D721Med (cell line): Measurements from ENCODE around the gene PPP2R5C.
A peak's percentile ranks its signal among the peaks of the same experiment; 100 is the strongest.

Source experiments
- DNase-seq: peaks from one replicate; pipeline ENCODE4 v3.0.0; 2011; ENCODE audit warnings: low spot score; ENCODE audit not compliant: insufficient read length
- FAIRE-seq: peaks from 2 replicates; lab custom pipeline; 2011; peaks lifted over from hg19 to GRCh38; lab: Jason Lieb, UNC
- TF ChIP-seq, protein P1 (sequence below): IDR thresholded peaks from 2 replicates; pipeline ENCODE4 v1.5.1; 2012; ENCODE audit warnings: mild to moderate bottlenecking, control low read depth; ENCODE audit not compliant: insufficient read depth; ENCODE audit errors: missing control alignments

Gene PPP2R5C

DNA sequence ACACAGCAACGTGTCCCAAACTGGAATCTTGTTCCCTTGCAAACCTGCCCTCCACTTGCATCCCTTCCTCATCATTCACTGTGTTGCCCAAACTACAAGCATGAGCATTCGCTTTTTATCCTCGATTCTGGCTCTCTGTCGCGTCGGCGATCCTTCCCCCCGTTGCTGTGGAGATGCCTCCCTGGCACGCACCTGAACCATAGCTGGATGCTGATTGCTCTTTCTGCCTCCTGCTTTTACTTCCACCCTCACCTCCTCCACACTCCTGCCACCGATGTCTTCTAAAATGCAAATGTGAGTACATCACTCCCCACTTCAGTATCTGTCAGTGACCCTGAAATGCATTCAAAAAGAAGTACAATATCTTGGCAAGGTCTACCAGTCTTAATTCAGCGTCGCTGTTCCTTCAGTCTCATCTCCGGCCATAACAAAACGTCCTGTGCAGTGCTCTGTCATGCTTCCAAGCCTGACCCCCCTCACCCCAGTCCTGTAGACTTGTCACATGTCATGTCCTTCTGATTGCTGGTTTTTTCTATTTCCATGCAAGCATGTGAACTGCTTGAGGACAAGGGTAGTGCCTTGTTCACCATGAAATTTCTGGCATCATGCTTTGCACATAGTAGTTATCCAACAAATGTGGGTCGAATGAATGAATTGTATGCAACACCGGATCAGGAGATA lies 2.5 kb upstream of the PPP2R5C start:
- DNase-seq: no peak
- TF ChIP-seq, protein P1, sequence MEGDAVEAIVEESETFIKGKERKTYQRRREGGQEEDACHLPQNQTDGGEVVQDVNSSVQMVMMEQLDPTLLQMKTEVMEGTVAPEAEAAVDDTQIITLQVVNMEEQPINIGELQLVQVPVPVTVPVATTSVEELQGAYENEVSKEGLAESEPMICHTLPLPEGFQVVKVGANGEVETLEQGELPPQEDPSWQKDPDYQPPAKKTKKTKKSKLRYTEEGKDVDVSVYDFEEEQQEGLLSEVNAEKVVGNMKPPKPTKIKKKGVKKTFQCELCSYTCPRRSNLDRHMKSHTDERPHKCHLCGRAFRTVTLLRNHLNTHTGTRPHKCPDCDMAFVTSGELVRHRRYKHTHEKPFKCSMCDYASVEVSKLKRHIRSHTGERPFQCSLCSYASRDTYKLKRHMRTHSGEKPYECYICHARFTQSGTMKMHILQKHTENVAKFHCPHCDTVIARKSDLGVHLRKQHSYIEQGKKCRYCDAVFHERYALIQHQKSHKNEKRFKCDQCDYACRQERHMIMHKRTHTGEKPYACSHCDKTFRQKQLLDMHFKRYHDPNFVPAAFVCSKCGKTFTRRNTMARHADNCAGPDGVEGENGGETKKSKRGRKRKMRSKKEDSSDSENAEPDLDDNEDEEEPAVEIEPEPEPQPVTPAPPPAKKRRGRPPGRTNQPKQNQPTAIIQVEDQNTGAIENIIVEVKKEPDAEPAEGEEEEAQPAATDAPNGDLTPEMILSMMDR: no peak
- no peak for FAIRE-seq

DNA sequence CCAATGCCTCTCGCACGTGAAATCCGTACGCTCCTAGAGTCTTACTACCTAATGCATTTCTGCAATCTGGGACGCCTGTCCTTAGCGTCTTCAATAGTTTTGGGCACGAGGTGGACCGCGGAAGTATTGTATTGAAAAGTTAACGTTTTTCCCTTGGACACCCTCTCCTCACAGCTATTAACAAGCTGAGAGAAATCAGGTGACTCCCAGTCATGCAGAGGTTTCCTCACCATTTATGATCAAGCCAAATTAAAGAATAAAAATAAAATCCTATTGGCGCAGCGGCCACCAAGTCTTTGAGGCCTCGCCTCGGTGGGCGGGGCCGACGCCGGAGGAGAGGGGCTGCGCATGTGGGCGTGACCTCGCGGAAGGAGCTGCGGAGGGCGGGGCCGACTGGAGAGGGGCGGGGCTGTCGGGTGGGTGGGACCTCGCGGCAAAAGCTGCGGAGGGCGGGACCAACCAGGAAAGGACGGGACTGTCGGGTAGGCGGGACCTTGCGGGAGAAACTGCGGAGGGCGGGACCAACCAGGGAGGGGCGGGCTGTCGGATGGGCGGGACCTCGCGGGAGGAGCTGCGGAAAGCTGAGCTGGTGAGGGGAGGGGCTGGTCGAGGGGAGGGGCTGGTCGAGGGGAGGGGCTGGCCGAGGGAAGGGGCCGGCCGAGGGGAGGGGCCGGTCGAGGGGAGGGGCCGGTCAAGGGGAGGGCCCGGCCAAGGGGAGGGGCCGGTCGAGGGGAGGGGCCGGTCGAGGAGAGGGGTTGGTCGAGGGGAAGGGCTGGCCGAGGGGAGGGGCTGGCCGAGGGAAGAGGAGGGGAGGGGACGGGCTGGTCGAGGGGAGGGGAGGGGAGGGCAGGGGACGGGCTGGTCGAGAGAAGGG lies 1.1 kb upstream of the PPP2R5C start:
- no peak for FAIRE-seq
- TF ChIP-seq, protein P1: no peak
- DNase-seq: peak; percentile 82

DNA sequence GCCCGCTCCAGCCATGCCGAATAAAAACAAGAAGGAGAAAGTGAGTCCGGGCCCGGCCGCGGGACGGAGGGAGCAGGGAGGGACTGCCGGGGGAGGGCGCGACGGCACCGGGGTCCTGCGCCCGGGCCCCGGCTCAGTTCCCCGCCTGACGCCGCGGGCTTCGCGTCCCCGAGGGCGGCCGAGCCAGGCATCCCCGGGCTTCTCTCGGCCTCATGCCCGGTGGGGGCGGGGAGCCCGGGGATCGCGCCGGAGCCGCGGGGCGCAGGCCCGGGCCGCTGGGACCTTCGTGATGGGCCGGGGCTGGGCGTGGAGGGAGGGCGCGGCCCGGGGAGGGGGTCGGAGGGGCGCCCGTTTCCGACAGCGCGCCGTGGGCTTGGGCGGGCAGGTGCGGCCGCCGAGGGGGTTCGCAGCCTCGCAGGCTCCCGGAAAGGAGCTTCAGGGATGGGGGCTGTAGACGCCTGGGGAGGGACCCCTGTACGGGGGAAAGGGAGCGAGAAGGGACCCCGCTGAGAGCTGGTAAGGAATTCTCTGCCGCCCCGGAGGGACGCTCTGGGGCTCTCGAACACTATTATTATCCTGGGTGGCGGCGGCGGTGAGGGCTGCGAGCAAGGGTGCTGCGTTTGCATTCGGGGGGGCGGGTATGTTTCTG lies 496 bp downstream of the PPP2R5C start:
- DNase-seq (no peak), FAIRE-seq (no peak)
- TF ChIP-seq, protein P1: no peak

DNA sequence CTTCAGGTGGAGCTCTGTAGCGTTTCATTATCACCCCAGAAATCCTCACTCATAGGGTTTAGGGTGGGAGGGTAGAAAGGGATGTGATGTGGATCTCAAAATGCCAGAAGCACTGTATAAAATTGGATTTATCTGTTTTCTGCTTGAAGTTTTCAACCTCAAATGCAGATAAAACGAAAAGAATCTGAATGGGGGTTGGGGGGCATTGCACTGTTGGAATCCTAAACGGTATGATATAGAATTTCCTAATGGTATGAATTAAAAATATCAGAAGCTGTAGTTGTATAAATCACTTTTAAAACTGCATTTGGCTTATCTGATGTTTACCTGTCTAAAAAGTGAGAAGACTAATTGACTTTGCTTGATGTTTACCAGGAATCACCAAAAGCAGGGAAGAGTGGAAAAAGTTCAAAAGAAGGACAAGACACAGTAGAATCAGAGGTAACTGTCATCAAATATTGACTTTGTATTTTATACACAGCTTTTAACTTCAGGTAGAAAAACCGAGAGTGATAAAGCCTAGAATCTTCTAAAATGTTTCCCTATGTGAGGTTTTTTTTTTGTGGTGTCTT lies 1.1 kb downstream of the PPP2R5C start:
- TF ChIP-seq, protein P1: no peak
- DNase-seq: no peak
- no peak for FAIRE-seq

DNA sequence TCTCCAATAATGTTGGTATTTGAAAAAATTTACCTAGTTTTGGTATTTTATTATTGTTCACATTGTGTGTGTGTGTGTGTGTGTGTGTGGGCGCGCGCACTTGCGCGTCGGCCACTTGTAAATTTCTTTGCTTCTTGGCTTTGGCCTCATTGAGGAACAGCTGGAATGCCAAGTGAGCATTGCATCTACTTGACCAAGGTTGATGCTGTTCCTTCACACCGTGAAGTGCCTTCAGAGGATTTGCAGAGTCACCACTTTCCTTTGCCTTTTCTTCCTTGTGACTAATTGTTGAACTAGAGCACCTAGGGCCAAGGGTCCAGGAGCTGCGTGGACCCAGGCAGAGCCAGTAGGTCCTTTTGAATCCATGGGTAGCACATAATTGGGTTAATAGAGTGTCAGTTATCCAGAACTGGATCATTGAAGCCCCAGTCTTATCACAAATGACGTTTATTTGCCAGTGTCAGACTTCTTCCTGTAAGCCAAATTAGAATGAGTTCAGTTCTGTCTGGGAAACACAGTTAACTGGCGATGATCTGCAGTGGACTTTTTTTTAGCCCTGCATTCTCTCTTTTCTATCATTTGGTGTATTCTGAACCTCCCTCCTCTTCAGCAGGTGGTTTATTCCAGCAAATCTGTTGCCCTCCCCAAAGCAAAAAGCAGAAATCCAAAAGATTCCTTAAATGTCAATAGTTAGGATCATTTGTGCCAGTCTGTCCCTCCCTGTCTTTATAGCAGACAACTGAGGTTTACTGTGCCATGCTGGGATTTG lies 2.6 kb downstream of the PPP2R5C start:
- FAIRE-seq (no peak), DNase-seq (no peak)
- TF ChIP-seq, protein P1: no peak

DNA sequence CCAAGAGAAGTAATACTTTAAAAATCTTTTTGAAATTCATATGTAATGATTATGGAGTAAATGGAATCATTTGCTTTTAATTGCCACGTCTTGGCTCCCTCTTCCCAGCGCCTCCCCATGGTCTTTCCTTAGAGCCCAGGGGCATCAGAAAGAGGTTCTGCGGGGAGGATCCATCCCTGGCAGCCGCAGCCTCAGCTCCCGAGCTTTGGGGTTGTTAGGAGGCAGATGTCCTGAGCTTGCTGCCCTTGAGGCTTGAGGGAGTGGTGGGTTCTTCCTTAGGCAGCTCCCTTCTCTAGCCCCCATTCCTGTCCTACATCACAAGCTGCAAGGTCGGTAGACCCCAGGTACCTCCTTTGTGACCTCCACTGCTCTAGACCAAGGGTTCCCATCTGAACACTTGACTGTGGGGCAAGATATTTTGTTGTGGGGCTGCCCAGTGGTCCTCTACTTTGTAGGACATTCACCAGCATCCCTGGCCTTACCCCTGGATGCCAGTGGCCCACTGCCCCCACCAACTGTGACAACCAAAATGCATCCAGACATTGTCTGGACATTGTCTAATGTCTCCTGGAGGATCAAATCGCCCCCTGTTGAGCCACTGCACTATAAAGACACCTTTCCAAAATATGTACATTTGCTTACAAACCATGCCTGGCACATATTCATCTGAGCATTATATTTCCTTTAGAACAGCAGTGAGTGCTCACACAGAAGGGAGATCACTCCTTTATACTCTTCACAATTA lies 6.3 kb downstream of the PPP2R5C start:
- TF ChIP-seq, protein P1: no peak
- FAIRE-seq (no peak), DNase-seq (no peak)
